Frontal cortex (tissue), 4 donors: Measurements from ENCODE around the gene TSEN34. TPM values are rescaled to one million over a fixed set of nuclear protein-coding genes. Genes with fewer than 3 reads are reported as not detected.
"Not testable (repeated sequence)": the region's sequence is repeated elsewhere in the genome, so short reads cannot be mapped to it uniquely, and the experiment has no call there.

ENCODE experiments used
- DNase-seq, 2 donors: peaks; one replicate each; pipeline ENCODE4 v3.0.0; 2012; ENCODE audit warnings: low spot score in 2 of 2
- FAIRE-seq: peaks from 2 replicates; lab custom pipeline; 2012; peaks lifted over from hg19 to GRCh38; lab: Jason Lieb, UNC
- total RNA-seq: library from RNA; depleted of rRNA; stranded (reverse); fragments of >200 nt; gene quantifications from one replicate; pipeline ENCODE4 v1.2.3, GENCODE V29; 2014
- donor health status: control.
- donor health status: control.
- donor health status: control.

The TSEN34 gene
- total RNA-seq, 1 donor from 2014 or later: 33.4 TPM

- FAIRE-seq: no peak
Measured at GRCh38 chr19:54160182-54160811, 30.8 kb upstream of the TSEN34 start.

GRCh38 chr19:54160854-54161253, 30.3 kb upstream of the TSEN34 start:
- no peak for DNase-seq

More at GRCh38 chr19:54160182-54160811, 30.8 kb upstream of the TSEN34 start:
- peak in 1 of 2 donors; percentile 51 for DNase-seq

DNA sequence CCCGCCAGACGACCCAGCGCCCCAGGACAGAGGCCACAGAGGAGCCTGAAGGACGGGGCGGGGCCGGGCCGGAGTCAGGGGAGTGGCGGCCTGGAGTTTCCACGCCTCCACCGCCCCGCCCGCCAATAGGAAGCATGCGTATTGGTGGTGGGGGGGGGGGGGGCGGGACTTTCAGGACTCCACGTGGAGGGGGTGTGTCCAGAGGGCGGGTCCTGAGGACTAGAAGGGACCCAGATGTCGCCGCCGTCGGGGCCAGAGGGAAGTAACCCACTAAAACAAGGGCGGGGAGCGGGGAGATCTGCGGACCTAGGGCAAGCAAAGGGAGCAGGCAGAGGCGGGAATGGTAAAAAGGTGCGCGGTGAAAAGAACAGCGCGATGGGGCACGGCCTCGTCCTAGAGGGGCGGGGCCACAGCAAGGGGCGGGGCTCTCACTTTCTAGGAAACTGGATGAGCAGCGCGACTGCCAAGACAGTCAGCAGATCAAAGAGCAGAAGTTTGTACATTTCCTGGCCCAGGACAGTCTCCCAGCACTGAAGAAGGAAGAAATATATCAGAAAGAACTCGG, 28.8 kb upstream of the TSEN34 start:
- DNase-seq (peak; percentile 61 to 74), FAIRE-seq (no peak)

More at GRCh38 chr19:54160854-54161253, 30.3 kb upstream of the TSEN34 start:
- FAIRE-seq: no peak

GRCh38 chr19:54162884-54163283, 28.2 kb upstream of the TSEN34 start:
- DNase-seq: no peak
- FAIRE-seq: no peak

GRCh38 chr19:54164369-54165068, 26.6 kb upstream of the TSEN34 start:
- DNase-seq: no peak
- no peak for FAIRE-seq

GRCh38 chr19:54165222-54165621, 25.9 kb upstream of the TSEN34 start:
- no peak for DNase-seq
- no peak for FAIRE-seq

- DNase-seq: peak; percentile 82 to 95
- no peak for FAIRE-seq
Measured at GRCh38 chr19:54168174-54168917, 22.8 kb upstream of the TSEN34 start.

DNA sequence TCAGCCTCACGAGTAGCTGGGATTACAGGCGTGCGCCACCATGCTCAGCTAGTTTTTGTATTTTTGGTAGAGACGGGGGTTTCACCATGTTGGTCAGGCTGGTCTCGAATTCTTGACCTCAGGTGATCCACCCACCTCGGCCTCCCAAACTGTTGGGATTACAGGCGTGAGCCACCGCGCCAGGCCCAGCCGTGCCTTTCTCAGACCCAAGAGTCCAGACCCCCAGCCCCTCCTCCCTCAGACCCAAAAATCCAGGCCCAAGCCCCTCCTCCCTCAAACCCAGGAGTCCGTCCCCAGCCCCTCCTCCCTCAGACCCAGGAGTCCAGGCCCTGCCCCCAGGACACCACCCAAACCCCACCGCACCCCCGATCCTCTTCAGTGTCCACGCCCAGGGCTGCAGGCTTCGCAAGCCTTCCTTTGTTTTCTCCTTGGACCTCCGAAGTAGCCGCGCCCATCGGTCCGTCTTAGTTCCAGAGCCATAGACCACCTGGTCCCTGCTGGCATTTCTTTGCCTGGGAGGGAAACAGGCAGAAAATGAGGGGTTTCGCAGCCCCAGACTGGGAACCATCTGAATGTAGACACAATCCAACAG, 21.9 kb upstream of the TSEN34 start:
- no peak for DNase-seq
- no peak for FAIRE-seq

GRCh38 chr19:54171736-54172431, 19.2 kb upstream of the TSEN34 start:
- not testable (repeated sequence) for DNase-seq, FAIRE-seq

- FAIRE-seq: no peak
Measured at GRCh38 chr19:54172471-54173358, 18.4 kb upstream of the TSEN34 start, which contains the start of gene TMC4. Gene TMC4 (minus strand): TSS chr19:54173160. CDS start chr19:54173117, 43 bp downstream.

GRCh38 chr19:54173359-54173699, 17.8 kb upstream of the TSEN34 start:
- DNase-seq: no peak
- FAIRE-seq: no peak

More at GRCh38 chr19:54172471-54173358, 18.4 kb upstream of the TSEN34 start, which contains the start of gene TMC4:
- peak in 1 of 2 donors; percentile 44 for DNase-seq

DNA sequence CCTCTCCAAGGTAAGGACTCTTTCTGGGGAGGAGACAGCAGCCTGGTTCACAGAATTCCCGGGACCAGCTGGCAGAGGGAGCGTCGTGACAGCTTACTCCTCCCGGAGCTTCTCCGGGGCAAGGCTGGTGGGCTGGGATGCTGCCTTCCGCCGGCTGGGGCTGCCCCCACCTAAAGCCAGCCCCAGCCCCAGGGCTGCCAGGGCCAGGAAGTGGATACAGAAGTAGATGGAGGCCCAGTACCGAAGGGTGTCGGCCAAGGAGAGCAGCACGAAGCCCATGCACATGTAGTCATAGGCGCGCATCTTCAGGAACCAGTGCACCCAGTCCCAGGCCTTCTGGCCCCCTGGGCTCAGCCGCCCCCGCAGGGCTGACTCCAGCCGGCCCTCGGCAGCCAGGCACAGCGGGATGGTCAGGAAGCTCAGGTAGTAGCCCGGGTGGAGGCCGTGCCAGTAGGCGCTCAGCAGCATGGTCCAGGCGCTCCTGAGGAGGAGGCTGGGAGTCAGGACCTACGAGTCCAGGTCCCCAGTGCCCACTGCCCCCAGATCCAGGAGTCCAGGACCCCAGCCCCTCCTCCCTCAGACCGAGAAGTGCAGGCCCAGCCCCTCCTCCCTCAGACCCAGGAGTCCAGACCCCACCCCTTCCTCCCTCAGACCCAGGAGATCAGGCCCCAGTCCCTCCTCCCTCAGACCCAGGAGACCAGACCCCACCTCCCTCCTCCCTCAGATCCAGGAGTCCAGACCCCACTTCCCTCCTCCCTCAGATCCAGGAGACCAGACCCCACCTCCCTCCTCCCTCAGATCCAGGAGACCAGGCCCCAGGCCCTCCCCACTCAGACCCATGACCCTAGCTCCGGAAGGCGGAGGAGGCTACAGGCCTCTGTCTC, 16.9 kb upstream of the TSEN34 start:
- FAIRE-seq: no peak
- no peak for DNase-seq

GRCh38 chr19:54178581-54179261, 12.4 kb upstream of the TSEN34 start:
- peak in 1 of 2 donors; percentile 62 for DNase-seq

DNA sequence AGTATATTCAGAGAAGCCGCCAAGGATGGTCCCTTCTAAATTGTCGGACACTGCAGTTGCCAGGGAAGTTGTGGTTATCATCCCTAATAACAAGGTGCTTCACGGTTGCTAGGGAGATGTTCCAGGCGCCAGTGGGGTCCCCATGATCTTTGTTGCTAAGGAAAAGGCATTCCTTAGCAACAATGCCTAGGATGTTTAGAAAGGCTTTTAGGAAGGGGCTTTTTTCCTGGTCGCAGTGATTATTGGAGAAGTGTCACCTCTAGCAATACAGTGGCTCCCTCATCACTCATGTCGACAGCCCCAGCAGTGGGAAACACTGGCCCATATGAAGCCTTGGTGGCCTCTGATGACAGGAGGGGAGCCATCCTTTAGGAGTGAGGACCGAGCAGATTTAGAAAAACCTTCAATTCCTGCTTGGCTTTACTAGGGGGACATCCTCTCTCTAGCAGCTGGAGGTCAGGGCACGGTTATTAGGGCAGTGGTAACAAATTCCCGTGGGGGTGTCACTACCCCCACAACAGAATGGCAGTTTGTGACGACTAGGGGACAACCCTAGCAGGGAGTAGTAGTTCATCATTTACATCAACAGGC, 11.8 kb upstream of the TSEN34 start:
- FAIRE-seq (no peak), DNase-seq (peak in 1 of 2 donors; percentile 17)

More at GRCh38 chr19:54178581-54179261, 12.4 kb upstream of the TSEN34 start:
- FAIRE-seq: no peak

GRCh38 chr19:54179921-54180461, 11.1 kb upstream of the TSEN34 start:
- peak in 1 of 2 donors; percentile 69 for DNase-seq
- no peak for FAIRE-seq

DNA sequence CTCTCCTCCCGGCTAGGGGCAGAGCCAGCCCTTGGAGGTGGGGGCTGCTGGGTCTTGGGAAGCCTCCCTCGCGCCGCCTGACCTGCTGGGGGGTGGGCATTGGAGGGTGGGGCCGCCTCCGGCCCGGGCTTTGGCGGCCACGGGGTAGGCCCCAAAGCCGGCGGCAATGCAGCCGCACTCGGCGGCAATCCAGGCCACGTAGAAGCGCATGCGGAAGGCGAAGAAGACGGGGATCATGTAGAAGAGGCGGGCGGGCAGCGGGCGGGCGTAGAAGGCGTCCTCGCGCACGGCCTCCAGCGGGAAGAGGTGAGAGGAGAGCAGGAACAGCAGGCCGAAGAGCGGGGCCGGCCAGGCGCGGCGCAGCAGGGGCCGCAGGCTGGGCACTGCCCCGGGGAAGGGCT, 10.4 kb upstream of the TSEN34 start:
- FAIRE-seq (no peak), DNase-seq (no peak)
